Fibroblast of lung (primary cell): ENCODE results near the gene FCHO1. TPM values are rescaled to one million over a fixed set of nuclear protein-coding genes. Genes with fewer than 3 reads are reported as not detected.
A peak's percentile ranks its signal among the peaks of the same experiment; 100 is the strongest.

ENCODE experiments used
- DNase-seq, 2 donors: peaks; one replicate each; pipeline versions ENCODE4 v3.0.0 to v3.0.0-alpha.2; 2010; ENCODE audit warnings: low read depth in 2 of 2
- H2AFZ ChIP-seq: 2 replicates; pipeline ENCODE4 v1.5.1; 2012; ENCODE audit warnings: low read length, control low read depth, inconsistent platforms
- H3K27ac ChIP-seq: 2 replicates; pipeline ENCODE4 v1.5.1; 2011; ENCODE audit warnings: low read length, control low read depth; ENCODE audit not compliant: insufficient read depth
- H3K27me3 ChIP-seq: 2 replicates; pipeline ENCODE4 v1.5.1; 2011; ENCODE audit warnings: mild to moderate bottlenecking, low read length; ENCODE audit not compliant: control insufficient read depth, insufficient read depth
- H3K36me3 ChIP-seq: 2 replicates; pipeline ENCODE4 v1.5.1; 2011; ENCODE audit warnings: low read length; ENCODE audit not compliant: control insufficient read depth, insufficient read depth
- H3K4me1 ChIP-seq: 2 replicates; pipeline ENCODE4 v1.5.1; 2011; ENCODE audit warnings: low read length; ENCODE audit not compliant: control insufficient read depth, insufficient read depth; ENCODE audit errors: extremely low read depth
- H3K4me2 ChIP-seq: 2 replicates; pipeline ENCODE4 v1.5.1; 2011; ENCODE audit warnings: low read length, control low read depth; ENCODE audit not compliant: insufficient read depth; ENCODE audit errors: extremely low read depth
- H3K4me3 ChIP-seq, 4 experiments: fragments of 200-600 bp in 1 of 4; sonication (generic) in 1 of 4; replicated peaks in 1 of 4; 2 replicates each; pipeline ENCODE4 v1.5.1; 2011 to 2016; ENCODE audit warnings: low read length in 4 of 4, low read depth in 3 of 4, mild to moderate bottlenecking in 3 of 4, control low read depth in 2 of 4, inconsistent platforms in 1 of 4, mixed read lengths in 1 of 4; ENCODE audit not compliant: insufficient read depth in 1 of 4; ENCODE audit errors: control extremely low read depth in 1 of 4
- H3K79me2 ChIP-seq: 2 replicates; pipeline ENCODE4 v1.5.1; 2012; ENCODE audit warnings: mild to moderate bottlenecking, low read length, inconsistent platforms; ENCODE audit not compliant: control insufficient read depth, insufficient read depth
- H3K9ac ChIP-seq: 2 replicates; pipeline ENCODE4 v1.5.1; 2011; ENCODE audit warnings: mild to moderate bottlenecking, low read length, control low read depth; ENCODE audit not compliant: insufficient read depth
- H3K9me3 ChIP-seq: 2 replicates; pipeline ENCODE4 v1.5.1; 2012; ENCODE audit warnings: low read depth, low read length; ENCODE audit not compliant: control insufficient read depth, insufficient read depth
- H4K20me1 ChIP-seq: 2 replicates; pipeline ENCODE4 v1.5.1; 2011; ENCODE audit warnings: low read length; ENCODE audit not compliant: control insufficient read depth, insufficient read depth; ENCODE audit errors: extremely low read depth
- EZH2 ChIP-seq: IDR thresholded peaks from 2 replicates; pipeline ENCODE4 v1.5.1; 2012; ENCODE audit warnings: low read length, control low read depth, mild to moderate bottlenecking; ENCODE audit errors: missing control alignments
- polyA plus RNA-seq, 2 donors: library from polyadenylated mRNA; depleted of rRNA in 1 of 2; stranded (reverse) in 1 of 2; unstranded in 1 of 2; fragments of >200 nt; gene quantifications; 2 replicates each; pipeline ENCODE4 v1.2.1, GENCODE V29; 2011 to 2012; ENCODE audit warnings: missing spikeins in 1 of 2
- total RNA-seq: library from RNA; depleted of rRNA; stranded (reverse); fragments of >200 nt; gene quantifications from 2 replicates; pipeline ENCODE4 v1.2.1, GENCODE V29; 2014
- TF ChIP-seq, protein P1 (sequence below), 2 donors: IDR thresholded peaks in 1 of 2; conservative IDR thresholded peaks in 1 of 2; 1 replicate in 1 of 2; 2 replicates in 1 of 2; pipeline ENCODE4 v1.5.1; 2011 to 2012; ENCODE audit warnings: low read length in 2 of 2, control low read depth in 1 of 2, inconsistent platforms in 1 of 2, low read depth in 1 of 2, mild to moderate bottlenecking in 1 of 2

Gene FCHO1
- total and polyA plus RNA-seq, 2 donors (not counting 1 experiment from before 2014, with no cell fraction given) = 0.07 to 0.33 TPM

GRCh38 chr19:17737690-17738153 lies 13.6 kb upstream of the FCHO1 start:
- H3K4me1 ChIP-seq = peaks cover 2% of the 10 kb centered on the region
- H3K27ac ChIP-seq = no peak overlapping the region
- no peak overlapping the region for H2AFZ ChIP-seq
- DNase-seq = peak; percentile 14 to 43
- H3K79me2 ChIP-seq = peaks cover under 1% of the 10 kb centered on the region
- H3K9me3 ChIP-seq = no peaks in the 10 kb centered on the region
- peaks cover 9% of the 10 kb centered on the region for H3K36me3 ChIP-seq
- TF ChIP-seq, protein P1, sequence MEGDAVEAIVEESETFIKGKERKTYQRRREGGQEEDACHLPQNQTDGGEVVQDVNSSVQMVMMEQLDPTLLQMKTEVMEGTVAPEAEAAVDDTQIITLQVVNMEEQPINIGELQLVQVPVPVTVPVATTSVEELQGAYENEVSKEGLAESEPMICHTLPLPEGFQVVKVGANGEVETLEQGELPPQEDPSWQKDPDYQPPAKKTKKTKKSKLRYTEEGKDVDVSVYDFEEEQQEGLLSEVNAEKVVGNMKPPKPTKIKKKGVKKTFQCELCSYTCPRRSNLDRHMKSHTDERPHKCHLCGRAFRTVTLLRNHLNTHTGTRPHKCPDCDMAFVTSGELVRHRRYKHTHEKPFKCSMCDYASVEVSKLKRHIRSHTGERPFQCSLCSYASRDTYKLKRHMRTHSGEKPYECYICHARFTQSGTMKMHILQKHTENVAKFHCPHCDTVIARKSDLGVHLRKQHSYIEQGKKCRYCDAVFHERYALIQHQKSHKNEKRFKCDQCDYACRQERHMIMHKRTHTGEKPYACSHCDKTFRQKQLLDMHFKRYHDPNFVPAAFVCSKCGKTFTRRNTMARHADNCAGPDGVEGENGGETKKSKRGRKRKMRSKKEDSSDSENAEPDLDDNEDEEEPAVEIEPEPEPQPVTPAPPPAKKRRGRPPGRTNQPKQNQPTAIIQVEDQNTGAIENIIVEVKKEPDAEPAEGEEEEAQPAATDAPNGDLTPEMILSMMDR (conservative IDR thresholded peaks at IDR 0.05 in 1 of 2, IDR thresholded peaks at IDR 0.05 in 1 of 2; ENCODE audit: low read depth in 1 of 2, low read length in 2 of 2) = no peak
- no peak for TF ChIP-seq EZH2
- no peak overlapping the region for H3K4me3 ChIP-seq
- H3K9ac ChIP-seq = no peak overlapping the region
- no peaks in the 10 kb centered on the region for H3K27me3 ChIP-seq
- no peaks in the 10 kb centered on the region for H4K20me1 ChIP-seq
- H3K4me2 ChIP-seq = no peak overlapping the region

- Histone ChIP-seq H3K27me3 (no peaks in the 10 kb centered on the region), H3K9ac (no peak overlapping the region), H3K27ac (no peak overlapping the region), H2AFZ (no peak overlapping the region), H3K79me2 (no peaks in the 10 kb centered on the region), H3K4me2 (no peak overlapping the region), H3K4me3 (no peak overlapping the region), H3K9me3 (no peaks in the 10 kb centered on the region), H3K36me3 (peaks cover 4% of the 10 kb centered on the region), H3K4me1 (peaks cover 2% of the 10 kb centered on the region), H4K20me1 (no peaks in the 10 kb centered on the region)
- TF ChIP-seq EZH2 = no peak
- TF ChIP-seq, protein P1 (conservative IDR thresholded peaks at IDR 0.05 in 1 of 2, IDR thresholded peaks at IDR 0.05 in 1 of 2; ENCODE audit: low read depth in 1 of 2, low read length in 2 of 2) = no peak
- DNase-seq = no peak
These were observed 12.0 kb upstream of the FCHO1 start for GRCh38 chr19:17739121-17739875.

- Histone ChIP-seq H3K9ac (no peak overlapping the region), H3K4me2 (no peak overlapping the region), H3K36me3 (no peaks in the 10 kb centered on the region), H3K27ac (no peak overlapping the region), H3K79me2 (no peaks in the 10 kb centered on the region), H3K27me3 (no peaks in the 10 kb centered on the region), H3K4me3 (no peak overlapping the region), H4K20me1 (no peaks in the 10 kb centered on the region), H2AFZ (no peak overlapping the region), H3K4me1 (peaks cover 2% of the 10 kb centered on the region), H3K9me3 (no peaks in the 10 kb centered on the region)
- no peak for DNase-seq
- TF ChIP-seq, protein P1 (conservative IDR thresholded peaks at IDR 0.05 in 1 of 2, IDR thresholded peaks at IDR 0.05 in 1 of 2; ENCODE audit: low read depth in 1 of 2, low read length in 2 of 2) = no peak
- TF ChIP-seq EZH2 = no peak
These were observed 9.8 kb upstream of the FCHO1 start for GRCh38 chr19:17741456-17741855.
